HG02642 (cell line): ENCODE results near the gene FLYWCH1.

Experiments
- ATAC-seq: cut with Tn5 transposase; IDR thresholded peaks from one replicate; pipeline ENCODE4 v1.9.1; 2021; ENCODE audit warnings: mild to moderate bottlenecking; ENCODE audit not compliant: unreplicated experiment, poor library complexity

The FLYWCH1 gene

GRCh38 chr16:2948807-2949704, 37.3 kb downstream of the FLYWCH1 start:
- ATAC-seq, result no peak

GRCh38 chr16:2949705-2950352, 38.1 kb downstream of the FLYWCH1 start:
- ATAC-seq, result no peak

- ATAC-seq, result no peak
Observed at GRCh38 chr16:2950353-2950724, 38.6 kb downstream of the FLYWCH1 start.

GRCh38 chr16:2950773-2951172, 39.0 kb downstream of the FLYWCH1 start:
- ATAC-seq, result no peak

GRCh38 chr16:2952679-2953078, 40.9 kb downstream of the FLYWCH1 start:
- ATAC-seq, result no peak

GRCh38 chr16:2953706-2954627, 42.2 kb downstream of the FLYWCH1 start:
- ATAC-seq, result no peak

- no peak for ATAC-seq
Observed at GRCh38 chr16:2954656-2955381, 43.1 kb downstream of the FLYWCH1 start.

- ATAC-seq, result no peak
Observed at GRCh38 chr16:2955438-2955778, 43.7 kb downstream of the FLYWCH1 start.

- ATAC-seq, result no peak
Observed at GRCh38 chr16:2955779-2956578, 44.2 kb downstream of the FLYWCH1 start.

GRCh38 chr16:2956579-2956956, 44.8 kb downstream of the FLYWCH1 start:
- no peak for ATAC-seq

GRCh38 chr16:2959206-2959605, 47.5 kb downstream of the FLYWCH1 start:
- ATAC-seq, result no peak

GRCh38 chr16:2960183-2961010, 48.7 kb downstream of the FLYWCH1 start:
- no peak for ATAC-seq

- ATAC-seq, result no peak
Observed at GRCh38 chr16:2962334-2963073, 50.8 kb downstream of the FLYWCH1 start.

- ATAC-seq, result no peak
Observed at GRCh38 chr16:2963074-2963722, 51.5 kb downstream of the FLYWCH1 start.

- ATAC-seq, result no peak
Observed at GRCh38 chr16:2963723-2964474, 52.2 kb downstream of the FLYWCH1 start, which contains the start of gene KREMEN2. Gene KREMEN2, plus strand, starts transcription at chr16:2964275. Its CDS starts 246 bp downstream, at chr16:2964521.

- ATAC-seq, result no peak
Observed at GRCh38 chr16:2964475-2965336, 53.0 kb downstream of the FLYWCH1 start.
